HUES64 (cell line): ENCODE results near the gene KLK4.

Experiments used
- H3K27ac ChIP-seq: 2 replicates; pipeline ENCODE4 v1.7.0; 2013; ENCODE audit warnings: low read depth, low read length, inconsistent platforms
- H3K27me3 ChIP-seq: 2 replicates; pipeline ENCODE4 v1.6.1; 2013; ENCODE audit warnings: mild to moderate bottlenecking, low read length; ENCODE audit not compliant: insufficient read depth
- H3K36me3 ChIP-seq: 2 replicates; pipeline ENCODE4 v1.6.1; 2013; ENCODE audit warnings: mild to moderate bottlenecking, low read length; ENCODE audit not compliant: insufficient read depth
- H3K4me1 ChIP-seq: 2 replicates; pipeline ENCODE4 v1.6.1; 2013; ENCODE audit warnings: mild to moderate bottlenecking, low read length, moderate library complexity; ENCODE audit not compliant: insufficient read depth
- H3K4me3 ChIP-seq: 2 replicates; pipeline ENCODE4 v1.5.1; 2013; ENCODE audit warnings: mild to moderate bottlenecking, low read length, moderate library complexity
- H3K9ac ChIP-seq: 2 replicates; pipeline ENCODE4 v1.6.1; 2013; ENCODE audit warnings: mild to moderate bottlenecking, low read depth, low read length
- H3K9me3 ChIP-seq: 2 replicates; pipeline ENCODE4 v1.6.1; 2013; ENCODE audit warnings: low read depth, low read length; ENCODE audit not compliant: insufficient read depth
- WGBS: fragments of 150-250, 120-280 bp; methylation state at CpG from one replicate; pipeline ENCODE4 v1.1.7; 2013; ENCODE audit warnings: missing lambda C conversion rate; 5-methylcytosine and 5-hydroxymethylcytosine counted together

The KLK4 gene

DNA sequence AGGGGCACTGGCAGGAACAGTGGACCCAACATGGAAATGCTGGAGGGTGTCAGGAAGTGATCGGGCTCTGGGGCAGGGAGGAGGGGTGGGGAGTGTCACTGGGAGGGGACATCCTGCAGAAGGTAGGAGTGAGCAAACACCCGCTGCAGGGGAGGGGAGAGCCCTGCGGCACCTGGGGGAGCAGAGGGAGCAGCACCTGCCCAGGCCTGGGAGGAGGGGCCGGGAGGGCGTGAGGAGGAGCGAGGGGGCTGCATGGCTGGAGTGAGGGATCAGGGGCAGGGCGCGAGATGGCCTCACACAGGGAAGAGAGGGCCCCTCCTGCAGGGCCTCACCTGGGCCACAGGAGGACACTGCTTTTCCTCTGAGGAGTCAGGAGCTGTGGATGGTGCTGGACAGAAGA is 33.9 kb downstream of the KLK4 start:
- Histone ChIP-seq H3K9ac (no peak overlapping the region), H3K4me1 (no peaks in the 10 kb centered on the region), H3K36me3 (no peaks in the 10 kb centered on the region), H3K27ac (no peak overlapping the region), H3K9me3 (0 out of 2 replicates have a peak, but pooled peaks cover 3% of the 10 kb centered on the region), H3K27me3 (no peaks in the 10 kb centered on the region; the same call in 1 of the 2 replicates), H3K4me3 (no peak overlapping the region)
- 59% methylated on average over 8 of the region's 8 CpGs for WGBS

DNA sequence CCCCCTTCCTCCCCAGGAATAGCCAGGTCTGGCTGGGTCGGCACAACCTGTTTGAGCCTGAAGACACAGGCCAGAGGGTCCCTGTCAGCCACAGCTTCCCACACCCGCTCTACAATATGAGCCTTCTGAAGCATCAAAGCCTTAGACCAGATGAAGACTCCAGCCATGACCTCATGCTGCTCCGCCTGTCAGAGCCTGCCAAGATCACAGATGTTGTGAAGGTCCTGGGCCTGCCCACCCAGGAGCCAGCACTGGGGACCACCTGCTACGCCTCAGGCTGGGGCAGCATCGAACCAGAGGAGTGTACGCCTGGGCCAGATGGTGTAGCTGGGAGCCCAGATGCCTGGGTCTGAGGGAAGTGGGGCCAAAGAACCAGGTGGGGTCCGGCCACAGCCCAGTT is 34.7 kb downstream of the KLK4 start:
- Histone ChIP-seq H3K27me3 (no peaks in the 10 kb centered on the region; the same call in 1 of the 2 replicates), H3K9ac (no peak overlapping the region), H3K4me3 (no peak overlapping the region), H3K9me3 (no peaks in the 10 kb centered on the region), H3K36me3 (no peaks in the 10 kb centered on the region), H3K4me1 (no peaks in the 10 kb centered on the region), H3K27ac (no peak overlapping the region)
- 87% methylated on average over 7 of the region's 7 CpGs for WGBS

DNA sequence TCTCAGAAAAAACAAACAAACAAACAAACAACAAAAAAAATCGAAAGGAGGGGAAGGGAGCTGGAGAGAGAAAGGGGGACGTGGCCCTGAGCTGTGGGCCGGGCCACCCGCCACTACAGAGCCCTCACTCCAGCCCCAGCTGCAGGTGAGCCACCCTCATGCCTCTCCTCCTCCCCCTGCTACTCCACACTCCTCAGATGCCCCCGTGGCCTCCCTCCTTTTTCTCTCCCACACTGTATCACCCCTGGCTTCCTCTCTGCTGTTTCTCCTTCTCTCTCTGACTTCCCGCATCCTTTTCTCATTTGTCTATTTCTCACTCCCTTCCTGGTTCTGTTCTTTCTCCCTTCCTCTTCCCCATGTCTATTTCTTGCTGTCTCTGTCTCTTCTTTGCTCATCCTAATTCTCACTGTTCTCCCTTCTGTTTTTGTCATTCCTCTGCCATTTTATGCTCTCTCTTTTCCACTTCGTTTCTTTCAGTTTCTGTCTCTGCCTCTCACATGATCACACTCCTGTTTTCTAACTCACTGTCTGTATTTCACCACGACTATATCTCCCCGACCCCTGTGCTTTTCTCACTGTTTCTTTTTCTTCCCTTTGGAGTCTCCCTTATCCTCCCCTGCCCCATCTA is 35.3 kb downstream of the KLK4 start:
- Histone ChIP-seq H3K4me1 (no peaks in the 10 kb centered on the region), H3K9me3 (0 out of 2 replicates have a peak, but pooled peaks cover under 1% of the 10 kb centered on the region), H3K27ac (no peak overlapping the region), H3K36me3 (no peaks in the 10 kb centered on the region), H3K27me3 (no peaks in the 10 kb centered on the region; the same call in 1 of the 2 replicates), H3K4me3 (no peak overlapping the region), H3K9ac (no peak overlapping the region)
- 68% methylated on average over 7 of the region's 9 CpGs for WGBS

DNA sequence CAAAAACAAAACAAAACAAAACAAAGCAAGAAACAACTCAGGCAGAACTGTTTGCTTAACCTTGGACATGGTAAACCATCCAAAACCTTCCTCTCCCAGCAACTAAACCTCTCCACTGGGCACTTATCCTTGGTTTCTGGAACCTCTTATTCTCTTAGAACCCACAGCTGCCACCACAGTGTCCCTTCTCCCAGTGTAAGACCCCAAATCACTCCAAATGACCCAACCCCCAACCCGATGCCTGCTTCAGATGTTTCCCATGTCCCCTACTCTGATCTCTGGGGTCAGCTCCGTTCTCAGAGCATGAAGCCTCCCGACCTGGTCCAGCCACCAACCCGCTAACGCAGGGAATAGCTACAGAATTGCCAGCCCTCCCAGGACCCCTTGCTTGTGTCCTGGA is 37.0 kb downstream of the KLK4 start:
- no peak overlapping the region for H3K27ac ChIP-seq
- H3K27me3 ChIP-seq, result peaks cover 2% of the 10 kb centered on the region; the same call in 1 of the 2 replicates
- 77% methylated on average over 5 of the region's 5 CpGs for WGBS
- H3K4me3 ChIP-seq, result no peak overlapping the region
- H3K36me3 ChIP-seq, result no peaks in the 10 kb centered on the region
- no peaks in the 10 kb centered on the region for H3K4me1 ChIP-seq
- 0 out of 2 replicates have a peak, but pooled peaks cover 4% of the 10 kb centered on the region for H3K9me3 ChIP-seq
- H3K9ac ChIP-seq, result no peak overlapping the region

DNA sequence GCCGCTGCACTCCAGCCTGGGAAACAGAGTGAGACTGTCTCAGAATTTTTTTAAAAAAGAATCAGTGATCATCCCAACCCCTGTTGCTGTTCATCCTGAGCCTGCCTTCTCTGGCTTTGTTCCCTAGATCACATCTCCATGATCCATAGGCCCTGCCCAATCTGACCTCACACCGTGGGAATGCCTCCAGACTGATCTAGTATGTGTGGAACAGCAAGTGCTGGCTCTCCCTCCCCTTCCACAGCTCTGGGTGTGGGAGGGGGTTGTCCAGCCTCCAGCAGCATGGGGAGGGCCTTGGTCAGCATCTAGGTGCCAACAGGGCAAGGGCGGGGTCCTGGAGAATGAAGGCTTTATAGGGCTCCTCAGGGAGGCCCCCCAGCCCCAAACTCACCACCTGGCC is 38.1 kb downstream of the KLK4 start, which contains the start of gene KLK2:
Gene KLK2 (plus strand): TSS at position 384 of the 400 bp plus-strand sequence. CDS start 35 bp downstream, outside the sequence.
- no peaks in the 10 kb centered on the region for H3K4me1 ChIP-seq
- no peak within 1 kb of the TSS for H3K9ac ChIP-seq
- H3K9me3 ChIP-seq, result 0 out of 2 replicates have a peak, but pooled peaks cover 4% of the 10 kb centered on the region
- WGBS, result 75% methylated on average over 2 of the region's 3 CpGs
- H3K36me3 ChIP-seq, result no peaks in the 10 kb centered on the region
- H3K27ac ChIP-seq, result no peak within 1 kb of the TSS
- H3K4me3 ChIP-seq, result no peak within 1 kb of the TSS
- H3K27me3 ChIP-seq, result peaks cover 2% of the 10 kb centered on the region; the same call in 1 of the 2 replicates

DNA sequence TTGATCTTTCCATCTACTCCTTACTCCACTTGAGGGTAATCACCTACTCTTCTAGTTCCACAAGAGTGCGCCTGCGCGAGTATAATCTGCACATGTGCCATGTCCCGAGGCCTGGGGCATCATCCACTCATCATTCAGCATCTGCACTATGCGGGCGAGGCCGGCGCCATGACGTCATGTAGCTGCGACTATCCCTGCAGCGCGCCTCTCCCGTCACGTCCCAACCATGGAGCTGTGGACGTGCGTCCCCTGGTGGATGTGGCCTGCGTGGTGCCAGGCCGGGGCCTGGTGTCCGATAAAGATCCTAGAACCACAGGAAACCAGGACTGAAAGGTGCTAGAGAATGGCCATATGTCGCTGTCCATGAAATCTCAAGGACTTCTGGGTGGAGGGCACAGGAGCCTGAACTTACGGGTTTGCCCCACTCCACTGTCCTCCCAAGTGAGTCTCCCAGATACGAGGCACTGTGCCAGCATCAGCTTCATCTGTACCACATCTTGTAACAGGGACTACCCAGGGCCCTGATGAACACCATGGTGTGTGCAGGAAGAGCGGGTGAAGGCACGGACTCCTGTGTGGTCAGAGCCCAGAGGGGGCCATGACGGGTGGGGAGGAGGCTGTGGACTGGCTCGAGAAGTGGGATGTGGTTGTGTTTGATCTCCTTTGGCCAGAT is 40.6 kb downstream of the KLK4 start:
- no peak overlapping the region for H3K9ac ChIP-seq
- no peaks in the 10 kb centered on the region for H3K4me1 ChIP-seq
- H3K4me3 ChIP-seq, result no peak overlapping the region
- no peaks in the 10 kb centered on the region for H3K36me3 ChIP-seq
- H3K27me3 ChIP-seq, result peaks cover 2% of the 10 kb centered on the region; the same call in 1 of the 2 replicates
- no peak overlapping the region for H3K27ac ChIP-seq
- WGBS, result 84% methylated on average over 26 of the region's 26 CpGs
- 0 out of 2 replicates have a peak, but pooled peaks cover 9% of the 10 kb centered on the region for H3K9me3 ChIP-seq

DNA sequence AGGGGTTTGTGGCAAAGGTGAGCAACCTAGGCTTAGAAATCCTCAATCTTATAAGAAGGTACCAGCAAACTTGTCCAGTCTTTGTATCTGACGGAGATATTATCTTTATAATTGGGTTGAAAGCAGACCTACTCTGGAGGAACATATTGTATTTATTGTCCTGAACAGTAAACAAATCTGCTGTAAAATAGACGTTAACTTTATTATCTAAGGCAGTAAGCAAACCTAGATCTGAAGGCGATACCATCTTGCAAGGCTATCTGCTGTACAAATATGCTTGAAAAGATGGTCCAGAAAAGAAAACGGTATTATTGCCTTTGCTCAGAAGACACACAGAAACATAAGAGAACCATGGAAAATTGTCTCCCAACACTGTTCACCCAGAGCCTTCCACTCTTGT is 41.7 kb downstream of the KLK4 start:
- WGBS, result 92% methylated on average over 4 of the region's 4 CpGs
- H3K9ac ChIP-seq, result no peak overlapping the region
- H3K4me3 ChIP-seq, result no peak overlapping the region
- H3K9me3 ChIP-seq, result 0 out of 2 replicates have a peak, but pooled peaks cover 9% of the 10 kb centered on the region
- no peaks in the 10 kb centered on the region for H3K36me3 ChIP-seq
- H3K4me1 ChIP-seq, result no peaks in the 10 kb centered on the region
- peaks cover 2% of the 10 kb centered on the region; the same call in 1 of the 2 replicates for H3K27me3 ChIP-seq
- no peak overlapping the region for H3K27ac ChIP-seq

DNA sequence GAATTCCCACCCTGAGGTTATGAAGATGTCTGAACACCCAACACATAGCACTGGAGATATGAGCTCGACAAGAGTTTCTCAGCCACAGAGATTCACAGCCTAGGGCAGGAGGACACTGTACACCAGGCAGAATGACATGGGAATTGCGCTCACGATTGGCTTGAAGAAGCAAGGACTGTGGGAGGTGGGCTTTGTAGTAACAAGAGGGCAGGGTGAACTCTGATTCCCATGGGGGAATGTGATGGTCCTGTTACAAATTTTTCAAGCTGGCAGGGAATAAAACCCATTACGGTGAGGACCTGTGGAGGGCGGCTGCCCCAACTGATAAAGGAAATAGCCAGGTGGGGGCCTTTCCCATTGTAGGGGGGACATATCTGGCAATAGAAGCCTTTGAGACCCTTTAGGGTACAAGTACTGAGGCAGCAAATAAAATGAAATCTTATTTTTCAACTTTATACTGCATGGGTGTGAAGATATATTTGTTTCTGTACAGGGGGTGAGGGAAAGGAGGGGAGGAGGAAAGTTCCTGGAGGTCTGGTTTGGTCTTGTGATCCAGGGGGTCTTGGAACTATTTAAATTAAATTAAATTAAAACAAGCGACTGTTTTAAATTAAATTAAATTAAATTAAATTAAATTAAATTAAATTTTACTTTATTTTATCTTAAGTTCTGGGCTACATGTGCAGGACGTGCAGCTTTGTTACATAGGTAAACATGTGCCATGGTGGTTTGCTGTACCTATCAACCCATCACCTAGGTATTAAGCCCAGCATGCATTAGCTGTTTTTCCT is 49.5 kb downstream of the KLK4 start:
- Histone ChIP-seq H3K27me3 (no peaks in the 10 kb centered on the region), H3K9me3 (peaks cover 28% of the 10 kb centered on the region), H3K27ac (no peak overlapping the region), H3K4me3 (no peak overlapping the region), H3K9ac (no peak overlapping the region), H3K4me1 (no peaks in the 10 kb centered on the region), H3K36me3 (no peaks in the 10 kb centered on the region)
- WGBS, result 83% methylated on average over 6 of the region's 7 CpGs

DNA sequence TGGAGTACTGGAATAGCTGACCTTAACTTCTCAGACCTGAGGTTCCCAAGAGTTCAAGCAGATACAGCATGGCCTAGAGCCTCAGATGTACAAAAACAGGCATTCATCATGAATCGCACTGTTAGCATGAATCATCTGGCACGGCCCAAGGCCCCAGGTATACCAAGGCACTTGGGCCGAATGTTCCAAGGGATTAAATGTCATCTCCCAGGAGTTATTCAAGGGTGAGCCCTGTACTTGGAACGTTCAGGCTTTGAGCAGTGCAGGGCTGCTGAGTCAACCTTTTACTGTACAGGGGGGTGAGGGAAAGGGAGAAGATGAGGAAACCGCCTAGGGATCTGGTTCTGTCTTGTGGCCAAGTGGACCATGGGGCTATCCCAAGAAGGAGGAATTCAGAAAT is 50.2 kb downstream of the KLK4 start:
- no peaks in the 10 kb centered on the region for H3K27me3 ChIP-seq
- H3K9ac ChIP-seq, result no peak overlapping the region
- no peaks in the 10 kb centered on the region for H3K36me3 ChIP-seq
- H3K27ac ChIP-seq, result no peak overlapping the region
- 72% methylated on average over 5 of the region's 5 CpGs for WGBS
- peaks cover 23% of the 10 kb centered on the region for H3K9me3 ChIP-seq
- H3K4me3 ChIP-seq, result no peak overlapping the region
- H3K4me1 ChIP-seq, result no peaks in the 10 kb centered on the region

DNA sequence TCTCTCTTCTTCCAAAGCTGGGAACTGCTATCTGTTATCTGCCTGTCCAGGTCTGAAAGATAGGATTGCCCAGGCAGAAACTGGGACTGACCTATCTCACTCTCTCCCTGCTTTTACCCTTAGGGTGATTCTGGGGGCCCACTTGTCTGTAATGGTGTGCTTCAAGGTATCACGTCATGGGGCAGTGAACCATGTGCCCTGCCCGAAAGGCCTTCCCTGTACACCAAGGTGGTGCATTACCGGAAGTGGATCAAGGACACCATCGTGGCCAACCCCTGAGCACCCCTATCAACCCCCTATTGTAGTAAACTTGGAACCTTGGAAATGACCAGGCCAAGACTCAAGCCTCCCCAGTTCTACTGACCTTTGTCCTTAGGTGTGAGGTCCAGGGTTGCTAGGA is 51.3 kb downstream of the KLK4 start:
- no peaks in the 10 kb centered on the region for H3K27me3 ChIP-seq
- WGBS, result 78% methylated on average over 4 of the region's 4 CpGs
- H3K27ac ChIP-seq, result no peak overlapping the region
- no peak overlapping the region for H3K9ac ChIP-seq
- H3K9me3 ChIP-seq, result peaks cover 23% of the 10 kb centered on the region
- no peaks in the 10 kb centered on the region for H3K36me3 ChIP-seq
- H3K4me3 ChIP-seq, result no peak overlapping the region
- H3K4me1 ChIP-seq, result no peaks in the 10 kb centered on the region

DNA sequence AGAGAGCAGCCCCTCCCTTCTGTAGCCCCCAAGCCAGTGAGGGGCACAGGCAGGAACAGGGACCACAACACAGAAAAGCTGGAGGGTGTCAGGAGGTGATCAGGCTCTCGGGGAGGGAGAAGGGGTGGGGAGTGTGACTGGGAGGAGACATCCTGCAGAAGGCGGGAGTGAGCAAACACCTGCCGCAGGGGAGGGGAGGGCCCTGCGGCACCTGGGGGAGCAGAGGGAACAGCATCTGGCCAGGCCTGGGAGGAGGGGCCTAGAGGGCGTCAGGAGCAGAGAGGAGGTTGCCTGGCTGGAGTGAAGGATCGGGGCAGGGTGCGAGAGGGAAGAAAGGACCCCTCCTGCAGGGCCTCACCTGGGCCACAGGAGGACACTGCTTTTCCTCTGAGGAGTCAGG is 52.3 kb downstream of the KLK4 start:
- no peak overlapping the region for H3K27ac ChIP-seq
- no peaks in the 10 kb centered on the region for H3K36me3 ChIP-seq
- no peaks in the 10 kb centered on the region for H3K27me3 ChIP-seq
- H3K4me1 ChIP-seq, result no peaks in the 10 kb centered on the region
- WGBS, result 65% methylated on average over 7 of the region's 7 CpGs
- no peak overlapping the region for H3K9ac ChIP-seq
- no peak overlapping the region for H3K4me3 ChIP-seq
- H3K9me3 ChIP-seq, result peaks cover 21% of the 10 kb centered on the region
